H4 (cell line): Measurements from ENCODE around the gene KNG1. TPM values are rescaled to one million over a fixed set of nuclear protein-coding genes. Genes with fewer than 3 reads are reported as not detected.
A peak's percentile ranks its signal among the peaks of the same experiment; 100 is the strongest.
"Not testable (repeated sequence)": the region's sequence is repeated elsewhere in the genome, so short reads cannot be mapped to it uniquely, and the experiment has no call there.

Source experiments
- DNase-seq: peaks from one replicate; pipeline ENCODE4 v3.0.0-alpha.2; 2015; ENCODE audit warnings: low spot score
- total RNA-seq: library from RNA; depleted of rRNA; stranded (reverse); fragments of >200 nt; shearing (Covaris generic); gene quantifications from 2 replicates; pipeline ENCODE4 v1.2.3, GENCODE V29; 2014

The KNG1 gene
- total RNA-seq, 1 experiment from 2014 or later = not detected

DNA sequence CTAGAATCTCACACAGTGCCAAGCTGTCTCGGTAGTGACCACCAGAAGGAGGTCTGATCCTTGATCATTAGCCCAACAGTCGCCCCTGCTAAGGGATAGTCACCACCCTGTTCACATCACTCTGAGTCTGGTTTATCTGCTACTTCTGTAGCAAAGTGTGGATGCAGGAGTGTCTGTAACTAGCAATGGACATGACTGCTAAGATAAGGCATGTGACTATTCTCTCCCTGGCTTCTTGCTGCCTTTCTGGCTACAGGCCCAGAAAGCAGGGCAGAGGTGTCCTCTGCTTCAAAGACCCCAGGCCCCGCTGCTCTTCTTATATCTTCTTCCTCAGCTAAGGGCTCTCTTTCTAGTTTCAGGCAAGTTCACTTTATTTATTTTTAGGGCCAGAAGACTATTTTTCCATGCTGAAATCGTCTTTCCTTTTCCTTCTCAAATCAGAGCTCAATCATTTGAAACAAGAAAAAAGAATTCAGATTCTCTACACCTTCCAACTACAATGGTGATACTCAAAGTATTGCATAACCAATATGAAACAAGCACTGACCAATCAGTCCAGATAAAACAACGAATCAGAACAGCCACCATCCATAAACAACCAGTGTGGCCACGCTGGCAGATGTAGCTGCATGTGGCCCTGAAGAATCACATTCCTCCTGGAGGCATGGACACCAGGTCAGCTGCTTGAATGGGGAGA is 8.0 kb upstream of the KNG1 start:
- no peak for DNase-seq

DNA sequence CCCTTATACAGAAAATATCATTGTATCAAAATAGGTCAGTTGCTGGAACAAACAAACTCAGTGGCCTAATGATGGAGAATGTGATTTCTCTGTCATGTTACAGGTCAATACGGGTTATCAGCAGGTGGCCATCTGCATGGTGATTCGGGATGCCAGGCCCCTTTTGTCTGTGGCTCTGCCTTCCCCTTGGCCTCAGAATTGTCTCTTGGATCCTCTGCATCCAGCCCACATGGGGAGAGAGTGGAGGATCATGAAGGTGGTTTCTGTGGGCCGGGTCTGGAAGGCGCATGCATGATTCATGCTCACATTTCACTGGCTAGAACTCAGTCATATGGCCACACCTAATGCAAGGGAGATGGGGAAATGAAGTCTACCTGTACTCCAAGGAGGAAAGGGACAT is 6.5 kb upstream of the KNG1 start:
- not testable (repeated sequence) for DNase-seq

DNA sequence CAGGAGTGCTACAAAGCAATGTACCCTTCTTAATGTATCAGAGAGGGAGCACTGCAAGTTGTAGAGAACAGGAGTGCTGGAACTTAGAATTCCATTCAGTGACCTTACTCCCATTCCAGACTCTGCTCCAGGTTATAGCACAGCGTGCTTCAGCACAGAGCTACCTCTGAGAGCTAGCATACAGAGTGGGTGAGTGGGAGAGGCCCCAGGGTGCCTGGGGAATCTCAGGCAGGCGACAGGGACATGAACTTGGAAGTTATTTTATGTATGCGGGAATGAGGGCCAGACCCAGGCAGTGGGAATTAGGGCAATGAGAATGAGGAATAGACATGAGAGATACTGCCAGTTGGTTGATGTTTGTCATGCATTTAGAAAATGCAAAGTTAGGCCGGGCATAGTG is 3.7 kb upstream of the KNG1 start:
- DNase-seq = no peak

DNA sequence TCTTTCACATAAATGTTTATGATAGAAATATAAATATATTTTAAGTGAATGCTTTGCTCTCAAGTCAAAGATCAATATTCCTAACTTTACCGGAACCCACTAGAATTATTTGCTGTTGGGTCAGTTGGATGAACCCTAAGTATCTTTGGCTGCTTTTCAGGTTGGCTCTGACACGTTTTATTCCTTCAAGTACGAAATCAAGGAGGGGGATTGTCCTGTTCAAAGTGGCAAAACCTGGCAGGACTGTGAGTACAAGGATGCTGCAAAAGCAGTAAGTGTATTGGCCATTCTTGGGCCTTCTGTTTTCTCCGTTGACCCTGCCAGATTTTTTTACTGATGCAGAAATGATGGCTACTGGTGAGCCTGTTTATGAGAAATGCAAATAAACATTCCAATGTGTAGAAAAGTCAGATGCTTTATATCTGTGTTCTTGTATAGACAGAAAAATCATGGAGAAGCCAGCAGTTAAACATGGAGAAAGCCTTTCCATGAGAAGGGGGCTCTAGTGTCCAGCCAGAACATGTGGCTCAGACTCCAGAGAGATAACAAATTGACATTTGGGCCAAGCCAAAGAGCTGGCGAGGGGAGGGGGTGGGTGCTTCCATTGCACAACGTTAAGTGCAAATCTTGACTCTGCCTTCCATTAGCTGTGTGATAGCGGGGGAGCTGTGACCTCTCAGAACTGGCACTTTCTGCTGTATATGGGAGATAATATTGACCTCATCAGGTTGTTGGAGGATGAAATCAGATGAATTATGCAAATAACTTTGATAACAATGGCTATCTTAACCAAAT is 3.0 kb downstream of the KNG1 start:
- no peak for DNase-seq

DNA sequence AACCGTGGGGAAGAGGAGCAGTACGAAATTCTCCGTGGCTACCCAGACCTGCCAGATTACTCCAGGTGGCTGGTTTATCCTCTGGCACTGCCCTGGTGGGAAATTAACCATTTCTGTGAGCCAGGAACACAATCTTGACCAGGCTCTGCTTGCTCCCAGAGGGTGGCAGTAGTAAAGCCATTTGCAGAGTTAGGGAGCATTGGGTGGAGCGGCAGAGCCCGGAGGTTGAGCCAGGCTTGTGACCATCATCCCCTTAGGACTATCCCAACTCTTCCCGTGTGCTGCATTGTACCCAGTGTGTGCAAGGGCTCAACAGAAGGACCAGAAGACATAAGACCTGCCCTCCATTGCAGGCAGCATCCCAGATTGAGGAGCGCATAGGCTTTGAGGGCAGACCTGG is 5.3 kb downstream of the KNG1 start:
- DNase-seq = no peak

DNA sequence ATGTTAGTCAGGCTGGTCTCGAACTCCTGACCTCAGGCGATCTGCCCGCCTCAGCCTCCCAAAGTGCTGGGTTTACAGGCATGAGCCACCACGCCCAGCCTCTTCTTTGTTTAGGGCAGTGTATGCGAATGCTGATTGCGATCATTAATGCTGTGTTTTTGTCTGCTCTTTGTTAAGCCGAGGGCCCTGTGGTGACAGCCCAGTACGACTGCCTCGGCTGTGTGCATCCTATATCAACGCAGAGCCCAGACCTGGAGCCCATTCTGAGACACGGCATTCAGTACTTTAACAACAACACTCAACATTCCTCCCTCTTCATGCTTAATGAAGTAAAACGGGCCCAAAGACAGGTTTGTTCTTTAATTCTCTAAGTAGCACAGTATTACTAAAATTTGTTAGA is 7.8 kb downstream of the KNG1 start:
- DNase-seq = no peak

DNA sequence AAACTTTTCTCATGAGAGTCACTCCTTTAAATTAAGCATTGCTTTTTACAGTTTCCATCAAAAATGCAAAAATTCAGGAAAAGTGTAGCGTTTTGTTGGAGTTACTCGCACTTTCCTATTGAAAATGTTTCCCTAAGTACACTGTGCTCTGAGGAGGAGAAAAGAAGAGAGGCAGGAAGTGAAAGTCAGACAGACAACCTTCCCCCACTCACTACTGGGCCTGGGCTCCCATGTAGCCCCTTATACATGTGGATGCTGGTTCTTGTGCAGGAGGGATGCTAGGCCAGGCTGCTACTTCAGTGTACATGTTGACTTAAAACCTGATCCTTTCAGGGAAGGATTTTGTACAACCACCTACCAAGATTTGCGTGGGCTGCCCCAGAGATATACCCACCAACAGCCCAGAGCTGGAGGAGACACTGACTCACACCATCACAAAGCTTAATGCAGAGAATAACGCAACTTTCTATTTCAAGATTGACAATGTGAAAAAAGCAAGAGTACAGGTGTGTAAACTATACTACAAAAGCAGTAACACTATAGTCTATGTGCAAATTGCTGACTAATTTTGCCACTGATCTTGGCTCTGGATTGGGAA is 15.1 kb downstream of the KNG1 start:
- DNase-seq = no peak

DNA sequence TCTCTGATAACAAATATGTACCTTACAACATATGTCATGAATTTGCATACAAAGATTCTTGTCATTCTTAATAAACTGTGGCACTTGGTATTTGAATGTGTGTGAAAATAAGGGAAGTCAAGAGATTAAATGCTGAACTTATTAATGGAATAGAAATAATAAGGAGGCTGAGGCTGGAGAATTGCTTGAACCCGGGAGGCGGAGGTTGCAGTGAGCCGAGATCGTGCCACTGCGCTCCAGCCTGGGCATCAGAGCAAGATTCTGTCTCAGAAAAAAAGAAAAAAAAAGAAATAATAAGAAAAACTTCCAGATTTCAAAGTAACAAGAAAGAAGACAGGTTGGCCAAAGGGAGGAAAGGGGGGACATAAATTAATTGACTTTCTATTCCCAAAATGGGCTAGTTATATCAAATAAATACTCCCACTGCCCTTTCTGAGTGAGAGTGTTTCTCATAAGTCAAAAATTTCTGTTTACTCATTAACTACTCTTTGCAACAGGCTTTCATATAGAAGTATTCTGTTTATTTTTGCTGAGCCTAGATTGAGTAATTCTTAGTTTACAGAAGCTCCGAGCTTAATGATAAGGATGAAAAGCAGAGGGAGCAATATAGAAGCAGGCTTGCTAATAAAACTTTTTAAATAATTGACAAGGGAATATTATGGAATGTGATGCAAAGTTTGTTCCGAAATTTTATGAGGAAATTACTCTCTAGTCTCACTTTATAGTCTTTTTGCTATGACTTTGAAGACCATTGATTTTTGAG is 25.6 kb downstream of the KNG1 start:
- DNase-seq = no peak

DNA sequence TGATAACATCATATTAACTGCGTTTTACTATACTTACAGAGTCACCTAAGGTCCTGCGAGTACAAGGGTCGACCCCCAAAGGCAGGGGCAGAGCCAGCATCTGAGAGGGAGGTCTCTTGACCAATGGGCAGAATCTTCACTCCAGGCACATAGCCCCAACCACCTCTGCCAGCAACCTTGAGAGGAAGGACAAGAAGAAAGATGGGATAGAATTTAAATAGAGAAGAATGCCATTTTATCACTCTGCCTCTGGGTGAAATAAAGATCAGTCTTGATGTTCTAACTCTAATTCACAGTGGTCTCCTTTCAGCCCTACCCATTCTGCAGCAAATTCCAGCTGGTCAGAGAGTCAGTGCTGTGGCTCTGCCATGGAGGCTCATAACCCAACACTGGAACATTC is 26.5 kb downstream of the KNG1 start:
- DNase-seq = no peak

DNA sequence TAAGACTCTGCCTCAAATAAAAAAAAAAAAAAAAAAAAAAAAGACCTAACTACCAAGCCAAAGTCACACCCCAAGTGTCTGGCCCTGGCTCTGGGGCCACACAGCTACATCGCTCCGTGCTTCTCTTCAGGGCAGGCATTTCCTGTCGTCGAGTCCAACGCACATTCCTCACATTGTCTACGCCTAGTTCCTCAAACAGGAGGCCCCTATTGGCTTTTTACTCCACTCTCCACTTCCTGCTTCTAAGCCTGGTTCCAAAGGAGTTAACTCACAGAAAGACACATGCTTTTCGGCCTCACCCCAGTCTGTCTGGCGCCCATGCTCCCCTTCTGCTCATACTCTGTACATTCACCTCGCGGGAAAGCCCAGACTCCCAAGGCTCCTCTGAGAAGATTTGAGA is 28.8 kb downstream of the KNG1 start:
- peak; percentile 75 for DNase-seq

DNA sequence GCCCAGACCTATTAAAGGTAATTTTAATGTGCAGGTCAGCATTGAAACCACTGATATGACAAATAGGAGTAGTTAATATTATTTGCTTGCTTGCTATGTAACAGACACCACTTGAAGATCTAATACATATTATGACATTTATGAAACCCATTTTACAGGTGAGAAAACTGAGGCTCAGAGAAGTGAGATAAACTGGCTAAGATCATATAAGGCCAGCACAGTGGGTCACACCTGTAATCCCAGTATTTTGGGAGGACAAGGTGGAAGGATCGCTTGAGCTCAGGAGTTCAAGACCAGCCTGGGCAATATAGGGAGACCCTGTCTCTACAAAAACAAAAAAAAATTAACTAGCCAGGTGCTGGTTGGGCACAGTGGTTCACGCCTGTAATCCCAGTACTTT is 33.2 kb downstream of the KNG1 start:
- no peak for DNase-seq

DNA sequence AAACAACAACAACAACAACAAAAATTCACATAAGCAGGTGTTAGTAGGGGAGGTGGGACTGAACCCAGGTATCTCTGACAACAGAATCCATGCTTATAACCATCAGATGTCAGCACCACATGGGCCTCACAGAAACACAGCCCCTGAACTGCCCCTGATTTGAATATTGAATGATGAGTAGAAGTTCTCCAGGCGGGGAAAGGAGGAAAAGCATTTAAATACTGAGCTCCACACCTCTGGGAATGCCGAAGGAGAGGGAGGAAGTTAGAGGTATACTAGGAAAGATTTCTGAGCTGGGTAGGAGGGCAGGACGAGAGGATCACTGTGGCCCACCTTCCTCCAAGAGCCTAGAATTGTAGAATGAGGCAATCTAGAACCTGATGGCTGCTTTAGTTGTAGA is 34.3 kb downstream of the KNG1 start:
- no peak for DNase-seq

DNA sequence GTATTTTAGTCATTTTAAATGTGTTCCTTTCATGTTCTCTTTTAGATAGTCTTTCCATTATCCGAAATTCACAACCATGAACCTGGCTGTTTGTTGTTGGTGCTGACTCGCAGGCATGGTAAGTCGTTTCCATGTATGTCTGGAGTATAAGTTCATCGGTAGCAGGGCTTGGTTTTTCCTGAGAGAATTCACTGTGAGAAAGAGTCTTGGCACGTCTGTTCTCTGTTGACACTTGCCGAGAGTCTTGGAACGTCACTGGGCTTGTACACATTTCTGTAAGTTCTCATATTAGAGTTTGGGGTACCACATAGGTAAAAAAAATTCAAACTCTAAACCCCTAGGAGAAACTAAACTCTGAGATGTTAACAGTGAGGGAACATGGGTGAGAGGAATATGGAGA is 36.8 kb downstream of the KNG1 start:
- DNase-seq = no peak

DNA sequence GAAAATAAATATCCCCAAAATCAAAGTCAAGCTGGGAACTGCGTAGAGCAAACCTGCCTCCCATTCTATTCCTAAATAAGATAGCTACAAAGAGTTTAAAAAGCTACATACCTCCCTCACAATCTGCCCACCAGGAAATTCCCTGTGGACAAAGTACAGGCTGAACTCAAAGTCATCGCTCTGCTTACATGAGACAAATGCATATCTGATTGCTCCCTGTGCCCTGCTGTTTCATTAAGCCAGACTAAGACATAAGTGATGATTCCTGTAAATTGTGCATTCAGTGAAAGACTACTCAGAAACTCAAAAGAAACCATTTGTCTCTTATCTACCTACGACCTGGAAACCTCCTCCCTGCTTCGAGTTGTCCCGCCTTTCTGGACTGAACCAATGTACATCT is 37.7 kb downstream of the KNG1 start:
- no peak for DNase-seq

DNA sequence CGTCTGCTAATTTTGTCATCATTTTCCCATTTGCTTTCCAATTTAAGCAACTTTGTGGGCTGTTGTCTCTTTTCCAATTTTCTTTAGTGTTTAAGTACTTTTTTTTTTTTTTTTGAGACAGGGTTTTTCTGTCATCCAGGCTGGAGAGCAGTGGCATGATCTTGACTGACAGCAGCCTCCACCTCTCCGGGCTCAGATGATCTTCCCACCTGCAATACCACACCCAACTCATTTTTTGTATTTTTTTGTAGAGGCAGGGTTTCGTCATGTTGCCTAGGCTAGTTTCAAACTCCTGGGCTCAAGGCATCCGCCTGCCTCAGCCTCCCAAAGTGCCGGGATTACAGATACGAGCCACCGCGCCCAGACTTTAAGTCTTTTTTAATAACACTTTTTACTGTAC is 40.1 kb downstream of the KNG1 start:
- no peak for DNase-seq

DNA sequence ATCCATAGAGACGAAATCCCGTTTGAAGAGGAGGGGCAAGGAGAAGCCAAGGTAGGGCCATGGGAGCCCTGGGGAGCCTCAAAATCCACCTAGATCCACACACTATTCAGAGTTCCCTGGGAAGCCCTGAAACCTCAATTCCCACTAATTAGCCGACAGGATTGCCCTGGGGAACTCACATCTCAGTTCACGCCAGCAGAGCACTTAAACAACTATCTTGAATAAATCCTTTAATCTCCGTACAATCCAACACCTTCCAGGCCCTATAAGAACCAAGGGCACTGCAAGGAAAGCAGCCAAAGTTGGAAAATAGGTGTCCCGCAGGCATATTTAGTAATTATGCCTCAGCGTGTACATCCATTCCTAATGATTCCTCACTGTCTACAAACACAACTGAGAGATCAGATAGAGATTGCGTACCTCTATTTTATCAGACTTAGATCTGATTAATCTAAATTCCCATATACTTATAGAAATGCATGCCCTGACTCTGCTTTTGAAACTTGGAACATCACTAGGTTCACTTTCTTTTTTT is 40.6 kb downstream of the KNG1 start:
- DNase-seq = no peak

DNA sequence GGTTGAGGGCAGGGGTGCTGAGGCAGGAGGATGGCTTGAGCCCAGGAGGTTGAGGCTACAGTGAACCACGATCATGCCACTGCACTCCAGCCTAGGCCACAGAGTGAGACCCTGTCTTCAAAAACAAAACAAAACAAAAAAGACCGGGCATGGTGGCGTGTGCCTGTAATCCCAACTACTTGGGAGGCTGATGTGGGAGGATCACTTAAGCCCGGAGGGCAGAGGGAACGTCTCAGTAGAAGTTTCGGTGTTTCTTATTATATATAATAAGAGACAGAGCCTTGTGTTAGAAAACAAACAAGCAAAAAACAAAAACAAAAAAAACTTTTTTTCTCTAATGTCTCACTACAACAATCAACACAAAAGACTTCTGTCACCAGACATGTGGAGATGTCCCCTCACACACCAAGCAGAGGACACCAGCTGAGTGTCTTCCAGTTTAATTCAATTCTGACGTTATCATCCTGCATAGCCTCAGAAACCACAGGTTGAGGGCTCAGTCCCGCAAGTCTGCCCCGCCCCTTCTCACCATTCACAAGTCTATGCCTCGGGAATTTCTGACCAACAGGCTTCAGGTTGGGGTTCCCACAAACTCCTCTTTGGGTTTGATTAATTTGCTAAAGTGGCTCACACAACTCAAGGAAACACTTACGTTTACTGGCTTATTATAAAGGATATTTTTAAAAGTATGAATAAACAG is 42.2 kb downstream of the KNG1 start:
- DNase-seq = no peak

DNA sequence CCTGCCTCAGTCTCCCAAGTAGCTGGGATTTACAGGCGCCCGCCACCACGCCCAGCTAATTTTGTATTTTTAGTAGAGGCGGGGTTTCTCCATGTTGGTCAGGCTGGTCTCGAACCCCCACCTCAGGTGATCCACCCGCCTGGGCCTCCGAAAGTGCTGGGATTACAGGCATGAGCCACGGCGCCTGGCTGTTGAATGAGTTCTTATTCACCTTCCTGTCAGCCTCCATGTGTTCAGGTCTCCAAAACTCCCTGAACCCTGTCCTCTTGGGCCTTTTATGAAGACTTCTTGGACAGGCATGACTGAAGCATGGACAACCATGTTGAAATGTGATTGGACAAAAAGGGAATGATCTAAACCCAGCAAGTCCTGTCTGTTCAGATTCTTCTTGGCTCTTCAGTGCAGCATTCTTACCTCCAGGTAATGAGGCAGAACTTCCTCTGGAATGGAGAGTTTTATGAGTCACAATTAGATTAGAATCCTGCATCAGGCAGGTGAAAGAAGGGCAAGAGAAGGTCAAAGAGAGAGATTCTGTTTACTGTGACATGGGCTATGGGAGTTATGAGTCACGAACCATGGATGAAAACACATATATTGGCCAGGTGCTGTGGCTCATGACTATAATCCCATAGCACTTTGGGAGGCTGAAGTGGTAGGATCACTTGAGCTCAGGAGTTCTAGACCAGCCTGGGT is 43.1 kb downstream of the KNG1 start:
- DNase-seq = peak; percentile 40

DNA sequence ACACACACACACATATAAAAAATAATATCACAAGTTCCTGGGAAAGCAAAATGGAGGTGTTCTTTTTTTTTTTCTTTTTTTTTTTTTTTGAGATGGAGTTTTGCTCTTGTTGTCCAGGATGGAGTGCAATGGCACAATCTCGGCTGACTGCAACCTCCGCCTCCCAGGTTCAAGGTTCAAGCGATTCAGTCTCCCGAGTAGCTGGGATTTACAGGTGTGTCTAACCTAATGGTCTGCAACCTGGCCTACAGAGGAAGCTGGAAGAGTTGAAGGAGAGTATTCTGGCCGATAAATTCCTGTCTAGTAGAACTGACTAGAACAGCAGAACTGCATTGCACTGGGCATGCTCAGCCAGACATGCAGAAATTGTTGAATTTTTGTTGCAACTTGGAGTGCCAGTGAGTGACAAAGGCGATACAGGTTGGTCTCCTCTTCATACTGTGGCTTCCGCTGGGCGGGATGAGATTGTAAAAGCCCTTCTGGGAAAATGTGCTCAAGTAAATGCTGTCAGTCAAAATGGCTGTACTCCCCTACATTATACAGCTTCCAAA is 43.8 kb downstream of the KNG1 start:
- DNase-seq = no peak

DNA sequence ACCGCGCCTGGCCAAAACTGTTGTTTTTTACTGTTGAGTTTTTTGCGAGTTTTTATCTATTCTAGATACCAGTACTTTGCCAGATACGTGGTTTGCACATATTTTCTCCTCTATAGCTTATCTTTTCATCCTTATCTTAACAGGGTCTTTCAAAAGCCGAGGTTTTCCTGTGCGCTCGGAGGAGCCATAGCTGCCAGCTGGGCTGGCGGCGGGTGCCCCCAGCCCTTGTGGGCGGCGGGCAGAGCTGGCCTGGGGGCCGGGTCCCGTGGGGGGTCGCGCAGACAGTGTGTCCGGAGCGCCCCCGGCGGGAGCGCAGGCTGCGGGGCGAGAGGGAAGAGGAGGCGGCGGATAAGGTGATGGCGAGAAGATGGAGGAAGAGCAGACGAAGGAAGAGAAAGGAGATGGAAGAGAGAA is 55.1 kb downstream of the KNG1 start:
- DNase-seq = no peak
